Liver (tissue), 9 donors: ENCODE data around the gene TUBGCP2. TPM values are rescaled to one million over a fixed set of nuclear protein-coding genes. Genes with fewer than 3 reads are reported as not detected.

Experiments used
- DNase-seq: peaks from one replicate; pipeline ENCODE4 v3.0.0-alpha.2; 2017; ENCODE audit warnings: low spot score
- H3K27ac ChIP-seq, 2 donors: one replicate each; pipeline ENCODE4 v1.7.0; 2013; ENCODE audit warnings: inconsistent platforms in 2 of 2, low read length in 2 of 2, control low read depth in 1 of 2, low read depth in 1 of 2, mild to moderate bottlenecking in 1 of 2
- H3K27me3 ChIP-seq, 4 donors: one replicate each; pipeline versions ENCODE4 v1.6.1 to v1.7.0; 2013; ENCODE audit warnings: low read length in 3 of 4, inconsistent platforms in 1 of 4, mild to moderate bottlenecking in 1 of 4, moderate library complexity in 1 of 4; ENCODE audit not compliant: control insufficient read depth in 4 of 4, insufficient read depth in 4 of 4
- H3K36me3 ChIP-seq, 4 donors: one replicate each; pipeline versions ENCODE4 v1.6.1 to v1.7.0; 2013; ENCODE audit warnings: low read length in 3 of 4, mild to moderate bottlenecking in 3 of 4, low read depth in 1 of 4, moderate library complexity in 1 of 4; ENCODE audit not compliant: control insufficient read depth in 4 of 4, insufficient read depth in 3 of 4
- H3K4me1 ChIP-seq, 4 donors: one replicate each; pipeline versions ENCODE4 v1.6.1 to v1.7.0; 2013; ENCODE audit warnings: low read length in 3 of 4, mild to moderate bottlenecking in 3 of 4, moderate library complexity in 1 of 4; ENCODE audit not compliant: control insufficient read depth in 4 of 4, insufficient read depth in 4 of 4
- H3K4me3 ChIP-seq, 3 donors: one replicate each; pipeline versions ENCODE4 v1.6.1 to v1.7.0; 2013; ENCODE audit warnings: low read length in 3 of 3, control low read depth in 1 of 3, low read depth in 1 of 3, mild to moderate bottlenecking in 1 of 3
- H3K9ac ChIP-seq, 2 donors: one replicate each; pipeline ENCODE4 v1.7.0; 2013; ENCODE audit warnings: low read length in 2 of 2, mild to moderate bottlenecking in 2 of 2, moderate library complexity in 2 of 2, control low read depth in 1 of 2, low read depth in 1 of 2
- H3K9me3 ChIP-seq, 4 donors: one replicate each; pipeline versions ENCODE4 v1.6.1 to v1.7.0; 2013; ENCODE audit warnings: low read length in 3 of 4; ENCODE audit not compliant: control insufficient read depth in 4 of 4
- ATF3 ChIP-seq: IDR thresholded peaks from 2 replicates; pipeline ENCODE4 v1.6.1; 2016; ENCODE audit warnings: antibody characterized with exemption
- EGR1 ChIP-seq, 2 donors: IDR thresholded peaks; 2 replicates each; pipeline ENCODE4 v1.6.1; 2016 to 2018; ENCODE audit warnings: antibody characterized with exemption in 2 of 2, low read depth in 2 of 2
- FOXA1 ChIP-seq: IDR thresholded peaks from 2 replicates; pipeline ENCODE4 v1.6.1; 2016; ENCODE audit warnings: antibody characterized with exemption
- FOXA2 ChIP-seq: IDR thresholded peaks from 2 replicates; pipeline ENCODE4 v1.6.1; 2016; ENCODE audit warnings: antibody characterized with exemption
- GABPA ChIP-seq, 2 donors: IDR thresholded peaks in 1 of 2; conservative IDR thresholded peaks in 1 of 2; 2 replicates each; pipeline ENCODE4 v1.6.1; 2016; ENCODE audit warnings: antibody characterized with exemption in 2 of 2, mild to moderate bottlenecking in 1 of 2, moderate library complexity in 1 of 2
- HNF4A ChIP-seq, 2 donors: conservative IDR thresholded peaks; 2 replicates each; pipeline ENCODE4 v1.6.1; 2016; ENCODE audit warnings: antibody characterized with exemption in 2 of 2, mild to moderate bottlenecking in 2 of 2
- HNF4G ChIP-seq: IDR thresholded peaks from 2 replicates; pipeline ENCODE4 v1.6.1; 2016; ENCODE audit warnings: antibody characterized with exemption
- JUND ChIP-seq, 2 donors: IDR thresholded peaks; 2 replicates each; pipeline ENCODE4 v1.6.1; 2016; ENCODE audit warnings: antibody characterized with exemption in 2 of 2
- NR2F2 ChIP-seq: IDR thresholded peaks from 2 replicates; pipeline ENCODE4 v1.6.1; 2016; ENCODE audit warnings: antibody characterized with exemption
- RAD21 ChIP-seq, 2 donors: IDR thresholded peaks; 2 replicates each; pipeline ENCODE4 v1.6.1; 2016; ENCODE audit warnings: antibody characterized with exemption in 2 of 2, mild to moderate bottlenecking in 2 of 2
- RXRA ChIP-seq, 2 donors: IDR thresholded peaks; 2 replicates each; pipeline ENCODE4 v1.6.1; 2017 to 2018; ENCODE audit warnings: antibody characterized with exemption in 2 of 2, mild to moderate bottlenecking in 1 of 2
- SP1 ChIP-seq: IDR thresholded peaks from 2 replicates; pipeline ENCODE4 v1.6.1; 2018; ENCODE audit warnings: antibody characterized with exemption, mild to moderate bottlenecking
- TAF1 ChIP-seq: conservative IDR thresholded peaks from 2 replicates; pipeline ENCODE4 v1.6.1; 2016; ENCODE audit warnings: antibody characterized with exemption, mild to moderate bottlenecking
- YY1 ChIP-seq: IDR thresholded peaks from 2 replicates; pipeline ENCODE4 v1.6.1; 2016; ENCODE audit warnings: antibody characterized with exemption, mild to moderate bottlenecking
- ZBTB33 ChIP-seq: IDR thresholded peaks from 2 replicates; pipeline ENCODE4 v1.6.1; 2016; ENCODE audit warnings: antibody characterized with exemption
- WGBS: extraction: QIAGEN DNeasy Blood & Tissue Kit; methylation state at CpG from one replicate; pipeline ENCODE4 v1.1.7; 2013; 5-methylcytosine and 5-hydroxymethylcytosine counted together
- polyA plus RNA-seq, 2 donors: library from polyadenylated mRNA; stranded (reverse) in 1 of 2; unstranded in 1 of 2; fragments of 200-250 nt in 1 of 2; fragments of >200 nt in 1 of 2; fragmentation: Nextera tagmentation in 1 of 2; extraction: Ambion mirVana in 1 of 2; gene quantifications; one replicate each; pipeline versions ENCODE4 v1.2.1 to v1.2.3, GENCODE V29; 2013 to 2015
- total RNA-seq, 2 donors: library from RNA; depleted of rRNA; stranded (reverse); fragments of >200 nt; gene quantifications; one replicate each; pipeline ENCODE4 v1.2.3, GENCODE V29; 2014
- TF ChIP-seq, protein P1 (sequence below): IDR thresholded peaks from 2 replicates; pipeline ENCODE4 v1.6.1; 2016; ENCODE audit warnings: antibody characterized with exemption, mild to moderate bottlenecking
- TF ChIP-seq, protein P2 (sequence below): fragments of 150-350 bp; IDR thresholded peaks from 2 replicates; pipeline ENCODE4 v1.5.1; 2017; ENCODE audit warnings: improper control_type of control experiment, low read depth, low read length; ENCODE audit not compliant: missing input control
- TF ChIP-seq, protein P3 (sequence below): IDR thresholded peaks from 2 replicates; pipeline ENCODE4 v1.6.1; 2016; ENCODE audit warnings: antibody characterized with exemption
- donor health status: healthy.
- donor health status: healthy.
- donor health status: healthy.
- donor health status: healthy.
- donor health status: healthy.

Gene TUBGCP2
- total and polyA plus RNA-seq, 4 donors: 18.8 to 32.4 (median 27.6) TPM

DNA sequence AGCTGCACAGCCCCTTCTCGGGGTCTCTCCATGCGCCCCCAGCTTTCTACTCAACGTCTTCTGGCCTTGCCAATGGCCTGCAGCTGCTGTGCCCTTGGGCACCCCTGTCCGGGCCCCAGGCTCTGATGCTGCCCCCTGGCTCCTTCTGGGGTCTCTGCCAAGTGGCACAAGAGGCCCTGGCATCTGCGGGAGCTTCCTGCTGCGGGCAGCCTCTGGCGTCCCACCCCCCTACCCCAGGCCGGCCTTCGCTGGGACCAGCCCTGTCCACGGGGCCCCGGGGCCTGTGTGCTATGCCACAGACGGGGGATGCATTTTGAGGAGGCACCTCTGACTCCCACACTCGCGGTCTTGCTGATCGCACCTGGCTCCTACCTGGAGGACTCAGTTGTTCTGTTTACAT, 68.7 kb downstream of the TUBGCP2 start (continued):
- TF ChIP-seq YY1 (no peak), SP1 (no peak), NR2F2 (no peak), HNF4G (no peak), EGR1 (IDR thresholded peaks at IDR 0.05; ENCODE audit: low read depth in 2 of 2) (no peak)

GRCh38 chr10:133238466-133238804, 70.2 kb downstream of the TUBGCP2 start:
- H3K27me3 ChIP-seq: peaks cover 0 to 33% (median 2%) of the 10 kb centered on the region in 4 donors
- TF ChIP-seq GABPA (IDR thresholded peaks at IDR 0.05 in 1 of 2, conservative IDR thresholded peaks at IDR 0.05 in 1 of 2) (no peak), ATF3 (no peak), HNF4G (no peak), HNF4A (conservative IDR thresholded peaks at IDR 0.05) (no peak), RAD21 (IDR thresholded peaks at IDR 0.05) (no peak), FOXA1 (no peak), FOXA2 (no peak), ZBTB33 (no peak), SP1 (no peak), NR2F2 (no peak), JUND (IDR thresholded peaks at IDR 0.05) (no peak), YY1 (no peak), TAF1 (no peak), RXRA (IDR thresholded peaks at IDR 0.05) (no peak), EGR1 (IDR thresholded peaks at IDR 0.05; ENCODE audit: low read depth in 2 of 2) (no peak)
- TF ChIP-seq, protein P1, sequence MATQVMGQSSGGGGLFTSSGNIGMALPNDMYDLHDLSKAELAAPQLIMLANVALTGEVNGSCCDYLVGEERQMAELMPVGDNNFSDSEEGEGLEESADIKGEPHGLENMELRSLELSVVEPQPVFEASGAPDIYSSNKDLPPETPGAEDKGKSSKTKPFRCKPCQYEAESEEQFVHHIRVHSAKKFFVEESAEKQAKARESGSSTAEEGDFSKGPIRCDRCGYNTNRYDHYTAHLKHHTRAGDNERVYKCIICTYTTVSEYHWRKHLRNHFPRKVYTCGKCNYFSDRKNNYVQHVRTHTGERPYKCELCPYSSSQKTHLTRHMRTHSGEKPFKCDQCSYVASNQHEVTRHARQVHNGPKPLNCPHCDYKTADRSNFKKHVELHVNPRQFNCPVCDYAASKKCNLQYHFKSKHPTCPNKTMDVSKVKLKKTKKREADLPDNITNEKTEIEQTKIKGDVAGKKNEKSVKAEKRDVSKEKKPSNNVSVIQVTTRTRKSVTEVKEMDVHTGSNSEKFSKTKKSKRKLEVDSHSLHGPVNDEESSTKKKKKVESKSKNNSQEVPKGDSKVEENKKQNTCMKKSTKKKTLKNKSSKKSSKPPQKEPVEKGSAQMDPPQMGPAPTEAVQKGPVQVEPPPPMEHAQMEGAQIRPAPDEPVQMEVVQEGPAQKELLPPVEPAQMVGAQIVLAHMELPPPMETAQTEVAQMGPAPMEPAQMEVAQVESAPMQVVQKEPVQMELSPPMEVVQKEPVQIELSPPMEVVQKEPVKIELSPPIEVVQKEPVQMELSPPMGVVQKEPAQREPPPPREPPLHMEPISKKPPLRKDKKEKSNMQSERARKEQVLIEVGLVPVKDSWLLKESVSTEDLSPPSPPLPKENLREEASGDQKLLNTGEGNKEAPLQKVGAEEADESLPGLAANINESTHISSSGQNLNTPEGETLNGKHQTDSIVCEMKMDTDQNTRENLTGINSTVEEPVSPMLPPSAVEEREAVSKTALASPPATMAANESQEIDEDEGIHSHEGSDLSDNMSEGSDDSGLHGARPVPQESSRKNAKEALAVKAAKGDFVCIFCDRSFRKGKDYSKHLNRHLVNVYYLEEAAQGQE: no peak
- TF ChIP-seq, protein P2, sequence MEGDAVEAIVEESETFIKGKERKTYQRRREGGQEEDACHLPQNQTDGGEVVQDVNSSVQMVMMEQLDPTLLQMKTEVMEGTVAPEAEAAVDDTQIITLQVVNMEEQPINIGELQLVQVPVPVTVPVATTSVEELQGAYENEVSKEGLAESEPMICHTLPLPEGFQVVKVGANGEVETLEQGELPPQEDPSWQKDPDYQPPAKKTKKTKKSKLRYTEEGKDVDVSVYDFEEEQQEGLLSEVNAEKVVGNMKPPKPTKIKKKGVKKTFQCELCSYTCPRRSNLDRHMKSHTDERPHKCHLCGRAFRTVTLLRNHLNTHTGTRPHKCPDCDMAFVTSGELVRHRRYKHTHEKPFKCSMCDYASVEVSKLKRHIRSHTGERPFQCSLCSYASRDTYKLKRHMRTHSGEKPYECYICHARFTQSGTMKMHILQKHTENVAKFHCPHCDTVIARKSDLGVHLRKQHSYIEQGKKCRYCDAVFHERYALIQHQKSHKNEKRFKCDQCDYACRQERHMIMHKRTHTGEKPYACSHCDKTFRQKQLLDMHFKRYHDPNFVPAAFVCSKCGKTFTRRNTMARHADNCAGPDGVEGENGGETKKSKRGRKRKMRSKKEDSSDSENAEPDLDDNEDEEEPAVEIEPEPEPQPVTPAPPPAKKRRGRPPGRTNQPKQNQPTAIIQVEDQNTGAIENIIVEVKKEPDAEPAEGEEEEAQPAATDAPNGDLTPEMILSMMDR: no peak
- TF ChIP-seq, protein P3, sequence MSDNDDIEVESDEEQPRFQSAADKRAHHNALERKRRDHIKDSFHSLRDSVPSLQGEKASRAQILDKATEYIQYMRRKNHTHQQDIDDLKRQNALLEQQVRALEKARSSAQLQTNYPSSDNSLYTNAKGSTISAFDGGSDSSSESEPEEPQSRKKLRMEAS: no peak
- WGBS: 19% methylated on average over 15 of the region's 15 CpGs
- no peak for DNase-seq
- no peak overlapping the region for H3K4me3 ChIP-seq
- H3K27ac ChIP-seq: no peak overlapping the region
- no peaks in the 10 kb centered on the region for H3K9me3 ChIP-seq
- H3K36me3 ChIP-seq: no peaks in the 10 kb centered on the region
- no peak overlapping the region for H3K9ac ChIP-seq
- H3K4me1 ChIP-seq: peaks cover 4 to 17% (median 11%) of the 10 kb centered on the region in 4 donors
